ENCODE data around the gene CPNE8. TPM values are rescaled to one million over a fixed set of nuclear protein-coding genes. Genes with fewer than 3 reads are reported as not detected.

The CPNE8 gene
- total RNA-seq, 4 donors from 2014 or later, result 11.1 to 35.2 (median 16.7) TPM

DNA sequence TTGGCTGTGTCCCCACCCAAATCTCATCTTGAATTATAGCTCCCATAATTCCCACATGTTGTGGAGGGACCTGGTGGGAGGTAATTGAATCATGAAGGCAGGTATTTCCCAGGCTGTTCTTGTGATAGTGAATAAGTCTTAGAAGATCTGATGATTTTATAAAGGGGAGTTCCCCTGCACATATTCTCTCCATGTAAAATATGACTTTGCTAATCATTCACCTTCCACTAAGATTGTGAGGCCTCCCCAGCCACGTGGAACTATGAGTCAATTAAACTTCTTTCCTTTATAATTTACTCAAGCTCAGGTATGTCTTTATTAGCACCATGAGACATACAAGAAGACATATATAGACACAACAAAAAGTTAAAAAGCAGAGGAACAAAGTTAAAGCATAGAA, 120.0 kb downstream of the CPNE8 start:
- no peak for DNase-seq
- Histone ChIP-seq H3K36me3 (peaks cover 0 to 2% of the 10 kb centered on the region in 2 donors), H3K9me3 (peaks cover 0 to 7% of the 10 kb centered on the region in 2 donors), H3K4me3 (no peak overlapping the region), H3K27me3 (no peaks in the 10 kb centered on the region), H3K4me1 (no peaks in the 10 kb centered on the region), H3K27ac (no peak overlapping the region)
- TF ChIP-seq, protein P1, sequence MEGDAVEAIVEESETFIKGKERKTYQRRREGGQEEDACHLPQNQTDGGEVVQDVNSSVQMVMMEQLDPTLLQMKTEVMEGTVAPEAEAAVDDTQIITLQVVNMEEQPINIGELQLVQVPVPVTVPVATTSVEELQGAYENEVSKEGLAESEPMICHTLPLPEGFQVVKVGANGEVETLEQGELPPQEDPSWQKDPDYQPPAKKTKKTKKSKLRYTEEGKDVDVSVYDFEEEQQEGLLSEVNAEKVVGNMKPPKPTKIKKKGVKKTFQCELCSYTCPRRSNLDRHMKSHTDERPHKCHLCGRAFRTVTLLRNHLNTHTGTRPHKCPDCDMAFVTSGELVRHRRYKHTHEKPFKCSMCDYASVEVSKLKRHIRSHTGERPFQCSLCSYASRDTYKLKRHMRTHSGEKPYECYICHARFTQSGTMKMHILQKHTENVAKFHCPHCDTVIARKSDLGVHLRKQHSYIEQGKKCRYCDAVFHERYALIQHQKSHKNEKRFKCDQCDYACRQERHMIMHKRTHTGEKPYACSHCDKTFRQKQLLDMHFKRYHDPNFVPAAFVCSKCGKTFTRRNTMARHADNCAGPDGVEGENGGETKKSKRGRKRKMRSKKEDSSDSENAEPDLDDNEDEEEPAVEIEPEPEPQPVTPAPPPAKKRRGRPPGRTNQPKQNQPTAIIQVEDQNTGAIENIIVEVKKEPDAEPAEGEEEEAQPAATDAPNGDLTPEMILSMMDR (IDR thresholded peaks at IDR 0.05), result no peak
- intact Hi-C loops (cut with DNase I; ENCODE audit: low total_unique reads), result no loop called here

DNA sequence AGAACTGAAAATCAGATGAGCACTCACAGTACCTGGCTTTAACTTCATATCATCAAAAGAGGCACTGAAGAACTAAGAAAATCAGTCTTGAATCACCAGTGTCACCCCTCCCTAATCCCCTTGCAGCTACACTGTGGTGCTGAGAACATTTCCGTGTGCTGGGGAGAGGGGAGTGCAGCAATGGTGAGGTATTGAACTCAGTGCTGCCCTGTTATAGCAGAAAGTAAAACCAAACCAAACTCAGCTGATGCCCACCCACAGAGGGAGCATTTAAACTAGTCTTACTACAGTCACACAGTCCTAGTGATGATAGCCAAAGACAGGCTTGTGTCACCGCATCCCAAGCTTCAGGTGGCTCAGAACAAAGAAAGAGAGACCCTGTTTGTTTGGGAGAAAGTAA, 122.1 kb downstream of the CPNE8 start:
- intact Hi-C loops (cut with DNase I; ENCODE audit: low total_unique reads), result no loop called here
- Histone ChIP-seq H3K9me3 (peaks cover 0 to 4% of the 10 kb centered on the region in 2 donors), H3K36me3 (no peaks in the 10 kb centered on the region), H3K4me1 (no peaks in the 10 kb centered on the region), H3K4me3 (no peak overlapping the region), H3K27me3 (no peaks in the 10 kb centered on the region), H3K27ac (no peak overlapping the region)
- no peak for DNase-seq
- no peak for TF ChIP-seq POLR2A (IDR thresholded peaks at IDR 0.05)

DNA sequence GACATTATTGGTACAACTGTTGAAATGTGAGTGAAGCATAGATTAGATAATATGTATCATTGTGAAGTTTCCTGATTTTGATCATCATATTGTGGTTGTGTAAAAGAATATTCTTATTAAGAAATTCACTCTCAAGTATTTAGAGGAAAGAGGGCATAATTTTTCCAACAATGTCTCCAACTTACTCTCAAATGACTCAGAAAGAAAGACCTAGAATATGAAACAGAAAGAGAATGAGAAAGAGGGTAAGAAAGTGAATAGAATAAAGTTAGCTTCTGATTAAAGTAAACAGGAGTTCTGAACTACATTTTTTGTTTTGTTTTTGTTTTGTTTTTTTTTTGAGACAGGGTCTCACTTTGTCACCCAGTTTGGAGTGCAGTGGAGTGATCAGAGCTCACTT, 123.0 kb downstream of the CPNE8 start:
- no peak overlapping the region for H3K27ac ChIP-seq
- no peaks in the 10 kb centered on the region for H3K4me1 ChIP-seq
- intact Hi-C loops (cut with DNase I; ENCODE audit: low total_unique reads), result no loop called here
- H3K27me3 ChIP-seq, result no peaks in the 10 kb centered on the region
- TF ChIP-seq, protein P1 (IDR thresholded peaks at IDR 0.05), result no peak
- no peak for TF ChIP-seq POLR2A (IDR thresholded peaks at IDR 0.05)
- no peaks in the 10 kb centered on the region for H3K36me3 ChIP-seq
- H3K9me3 ChIP-seq, result no peaks in the 10 kb centered on the region
- DNase-seq, result no peak
- no peak overlapping the region for H3K4me3 ChIP-seq

DNA sequence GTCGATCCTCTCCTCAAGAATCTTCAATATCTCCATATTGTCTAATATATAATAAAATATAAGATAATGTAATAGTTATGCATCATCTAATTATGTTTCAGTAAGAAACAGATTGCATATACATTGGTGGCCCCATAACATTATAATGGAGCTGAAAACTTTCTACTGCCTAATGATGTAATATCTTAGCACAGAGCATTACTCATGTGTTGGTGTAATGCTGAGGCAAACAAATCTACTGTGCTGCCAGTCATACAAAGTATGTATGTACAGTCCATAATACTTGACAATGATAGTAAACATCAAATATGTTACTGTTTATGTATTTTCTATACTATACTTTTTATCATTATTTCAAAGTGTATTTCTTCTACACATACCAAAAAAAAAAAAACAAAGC, 128.7 kb downstream of the CPNE8 start:
- Histone ChIP-seq H3K27ac (no peak overlapping the region), H3K27me3 (no peaks in the 10 kb centered on the region), H3K4me1 (no peaks in the 10 kb centered on the region), H3K4me3 (no peak overlapping the region), H3K9me3 (no peaks in the 10 kb centered on the region), H3K36me3 (no peaks in the 10 kb centered on the region)
- intact Hi-C loops (cut with DNase I; ENCODE audit: low total_unique reads), result no loop called here
- DNase-seq, result no peak
- TF ChIP-seq, protein P1 (IDR thresholded peaks at IDR 0.05), result no peak
- TF ChIP-seq POLR2A (IDR thresholded peaks at IDR 0.05), result no peak

DNA sequence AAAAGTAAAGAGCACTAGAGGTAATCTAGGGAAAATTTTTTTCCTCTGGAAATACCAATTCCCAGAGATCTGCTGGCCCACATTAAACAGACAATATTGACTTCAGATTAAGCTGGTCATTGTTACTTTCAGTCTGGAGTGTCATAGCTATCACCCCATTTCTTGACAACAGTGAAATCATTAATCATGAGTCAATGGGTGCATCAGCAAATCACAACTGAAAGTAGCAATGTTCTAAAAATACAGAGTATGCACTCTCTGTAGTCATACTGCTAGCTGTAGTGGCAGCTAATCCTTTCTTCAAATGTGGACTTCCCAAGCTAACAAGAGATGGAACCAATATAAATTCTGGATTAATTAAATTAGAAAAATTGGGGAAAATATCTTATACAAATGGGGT, 129.9 kb downstream of the CPNE8 start:
- DNase-seq, result no peak
- Histone ChIP-seq H3K4me3 (no peak overlapping the region), H3K36me3 (no peaks in the 10 kb centered on the region), H3K9me3 (no peaks in the 10 kb centered on the region), H3K27me3 (no peaks in the 10 kb centered on the region), H3K4me1 (no peaks in the 10 kb centered on the region), H3K27ac (no peak overlapping the region)
- no peak for TF ChIP-seq POLR2A (IDR thresholded peaks at IDR 0.05)
- TF ChIP-seq, protein P1 (IDR thresholded peaks at IDR 0.05), result no peak
- intact Hi-C loops (cut with DNase I; ENCODE audit: low total_unique reads), result no loop called here

DNA sequence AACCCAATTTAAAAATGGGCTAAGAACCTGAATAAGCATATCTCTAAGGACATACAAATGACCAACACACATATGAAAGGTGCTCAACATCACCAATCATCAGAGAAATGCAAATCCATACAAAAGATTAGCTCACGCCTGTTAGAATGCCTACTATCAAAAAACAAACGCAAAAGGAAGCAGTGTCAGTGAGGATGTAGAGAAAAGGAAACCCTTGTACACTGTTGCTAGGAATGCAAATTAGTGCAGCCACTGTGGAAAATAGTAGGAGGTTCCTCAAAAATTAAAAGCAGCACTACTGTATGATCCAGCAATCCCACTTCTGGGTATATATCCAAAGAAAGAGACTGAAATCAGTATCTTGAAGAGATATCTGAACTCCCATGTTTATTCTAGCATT, 133.0 kb downstream of the CPNE8 start:
- Histone ChIP-seq H3K27ac (no peak overlapping the region), H3K4me3 (no peak overlapping the region), H3K36me3 (no peaks in the 10 kb centered on the region), H3K9me3 (no peaks in the 10 kb centered on the region), H3K4me1 (no peaks in the 10 kb centered on the region), H3K27me3 (no peaks in the 10 kb centered on the region)
- intact Hi-C loops (cut with DNase I; ENCODE audit: low total_unique reads), result no loop called here
- TF ChIP-seq, protein P1 (IDR thresholded peaks at IDR 0.05), result no peak
- no peak for TF ChIP-seq POLR2A (IDR thresholded peaks at IDR 0.05)
- DNase-seq, result no peak
